Medulla oblongata (tissue), 1 donor: ENCODE measurements around the gene CRACDL.
"Not testable (repeated sequence)": the region's sequence is repeated elsewhere in the genome, so short reads cannot be mapped to it uniquely, and the experiment has no call there.

ENCODE experiments used
- DNase-seq: peaks from one replicate; pipeline ENCODE4 v3.0.0-alpha.2; 2015; ENCODE audit errors: extremely low spot score

The CRACDL gene

DNA sequence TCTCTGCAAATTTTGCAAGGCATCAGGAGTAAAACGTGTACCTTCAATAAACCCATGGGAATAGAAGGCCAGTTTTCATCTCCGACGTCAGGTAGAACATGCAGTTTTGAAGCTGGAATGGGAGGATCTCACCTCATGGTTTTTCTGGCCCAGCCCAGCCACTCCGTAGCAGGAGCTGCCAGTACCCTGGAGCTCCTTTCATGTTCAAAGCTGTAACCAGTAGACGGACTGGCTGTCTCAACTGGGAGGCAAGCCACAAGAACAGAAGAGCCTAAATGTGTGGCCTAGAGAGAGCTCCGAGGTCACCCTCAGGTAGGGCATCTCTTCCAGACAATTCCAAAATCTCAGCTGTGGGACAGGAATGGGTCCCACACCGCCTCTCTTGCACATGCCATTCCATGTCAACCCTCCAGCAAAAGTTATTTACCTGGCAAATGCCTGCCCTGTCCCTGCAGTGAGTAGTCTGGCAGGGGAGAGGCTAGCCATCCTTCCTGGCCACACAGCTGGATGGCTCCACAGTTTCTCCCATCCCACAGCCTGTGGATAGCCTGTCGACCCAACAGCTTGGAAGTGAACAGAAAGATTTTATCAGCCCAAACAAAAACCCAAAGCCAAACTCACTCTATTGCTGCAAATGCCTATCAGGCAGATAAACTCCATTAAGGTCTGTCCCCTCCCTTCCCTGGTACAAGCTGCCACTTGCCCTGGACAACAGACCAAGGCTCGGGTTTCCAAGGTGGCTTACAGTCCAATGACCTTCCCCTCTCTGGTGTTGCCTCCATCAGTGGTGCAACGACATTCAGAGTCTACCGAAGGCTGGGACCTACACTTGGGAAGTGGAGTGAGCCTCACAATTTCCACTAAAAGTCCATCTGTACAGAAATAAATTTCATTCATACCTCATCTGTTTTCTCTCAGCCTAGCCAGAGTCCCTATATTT, 27.8 kb downstream of the CRACDL start:
- no peak for DNase-seq

GRCh38 chr2:98907385-98907784, 28.6 kb downstream of the CRACDL start:
- no peak for DNase-seq

DNA sequence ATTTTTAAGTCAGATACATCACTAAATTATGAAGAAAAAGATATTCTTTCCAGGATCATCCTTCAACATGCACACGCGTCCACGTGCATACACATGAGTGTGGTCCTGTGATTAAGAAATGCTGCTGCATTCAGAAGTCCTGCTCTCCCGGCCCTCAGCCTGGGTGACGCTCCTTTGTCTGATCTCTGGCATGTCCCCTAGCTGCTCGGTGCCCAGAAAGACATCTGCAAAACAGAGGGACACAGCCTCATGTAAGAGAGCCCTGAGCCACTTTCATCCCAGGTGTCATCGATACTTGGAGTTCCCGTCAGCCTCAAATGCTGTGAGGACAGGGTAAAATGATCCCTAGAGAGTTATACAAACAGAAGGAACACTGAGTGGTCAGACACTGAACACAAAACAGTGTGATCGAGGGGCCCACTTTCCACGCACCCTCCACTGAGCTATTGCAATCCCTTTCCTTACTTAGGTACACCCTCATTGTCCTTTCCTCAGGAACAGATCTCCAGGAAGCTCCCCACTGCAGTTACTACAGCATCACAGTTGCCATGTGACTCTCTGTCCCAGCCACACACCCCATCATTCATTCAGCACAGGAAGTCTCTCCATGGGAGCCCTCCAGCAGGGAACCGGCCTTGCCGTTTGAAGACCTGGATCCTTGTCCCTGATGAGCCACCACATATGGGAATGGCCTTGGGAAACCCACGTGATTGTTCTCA, 32.1 kb downstream of the CRACDL start:
- DNase-seq, result no peak

DNA sequence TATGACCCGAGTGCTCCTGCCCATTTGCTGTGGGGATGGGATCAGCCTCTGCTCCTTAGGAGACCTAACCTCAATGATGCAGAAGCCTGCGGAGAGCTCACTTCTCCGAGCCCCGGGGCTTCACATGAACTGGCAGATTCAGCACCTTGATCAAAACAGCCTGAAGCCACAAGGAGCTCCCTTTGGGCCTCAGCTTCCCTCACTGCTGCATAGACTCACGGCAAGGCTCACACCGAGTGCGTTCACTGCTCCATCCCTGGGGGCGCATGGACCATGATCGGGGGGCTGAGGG, 33.0 kb downstream of the CRACDL start:
- no peak for DNase-seq

DNA sequence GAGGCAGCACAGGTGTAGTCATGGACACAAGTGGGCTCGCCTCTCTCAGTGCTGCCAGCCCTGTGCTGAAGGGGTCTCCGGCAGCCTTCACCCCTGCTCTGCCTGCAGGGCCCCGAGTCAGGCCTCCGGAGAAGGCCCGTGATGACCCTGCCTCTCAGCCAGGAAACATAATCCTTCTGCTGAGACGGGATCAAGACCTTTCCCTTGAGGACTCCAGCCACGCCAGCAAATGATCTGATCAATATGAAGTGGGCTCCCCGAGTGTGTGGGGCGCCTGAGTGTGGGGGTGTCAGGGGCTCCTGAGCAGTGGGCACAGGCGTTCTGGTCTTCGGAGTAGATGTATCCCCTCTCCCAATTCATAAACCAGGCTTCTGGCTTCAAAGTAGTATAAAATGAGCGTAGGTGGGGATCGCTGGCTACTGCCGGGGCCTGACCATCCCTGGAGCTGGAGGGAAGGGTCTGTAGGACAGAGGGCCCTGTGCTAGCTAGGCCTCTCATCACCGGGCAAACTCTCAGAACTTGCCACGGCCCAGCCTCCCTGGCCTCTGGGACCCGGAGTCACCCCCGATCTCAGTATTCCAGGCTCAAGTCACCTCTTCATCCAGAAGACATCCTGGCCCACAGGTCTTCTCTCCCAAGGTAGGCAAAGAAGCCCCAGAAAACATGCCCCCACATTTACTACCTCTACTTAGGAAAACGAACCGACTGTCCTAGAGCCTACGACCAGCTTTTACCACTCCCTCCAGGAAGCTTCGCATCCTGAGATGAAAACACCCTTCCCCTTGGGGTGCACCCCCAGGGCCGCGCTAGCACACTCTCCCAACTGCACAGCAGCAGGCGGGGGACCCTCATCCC, 33.6 kb downstream of the CRACDL start:
- DNase-seq, result no peak

- no peak for DNase-seq
These were observed 34.3 kb downstream of the CRACDL start for GRCh38 chr2:98901702-98902101.

DNA sequence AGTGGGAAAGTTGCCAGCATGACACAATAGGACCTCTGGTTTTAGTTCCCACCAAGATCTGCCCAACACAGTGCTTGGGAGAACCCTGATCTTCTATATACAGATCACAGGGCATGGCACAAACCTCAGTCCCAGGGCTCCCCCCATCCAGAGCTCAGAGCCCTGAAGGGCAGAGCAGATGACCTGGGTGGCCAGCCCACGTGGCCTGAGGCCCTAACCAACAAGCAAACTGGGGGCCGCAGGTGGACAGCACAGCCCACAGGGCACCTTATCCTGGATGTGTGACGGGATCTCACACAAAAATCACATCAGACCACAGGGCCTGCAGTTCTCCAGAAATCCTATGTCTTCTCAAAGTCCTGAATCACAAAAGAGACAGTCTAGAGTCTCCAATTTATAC, 34.7 kb downstream of the CRACDL start:
- DNase-seq, result no peak

- no peak for DNase-seq
These were observed 35.3 kb downstream of the CRACDL start for GRCh38 chr2:98900721-98901120.

- DNase-seq, result not testable (repeated sequence)
These were observed 36.3 kb downstream of the CRACDL start for GRCh38 chr2:98899703-98900078.

DNA sequence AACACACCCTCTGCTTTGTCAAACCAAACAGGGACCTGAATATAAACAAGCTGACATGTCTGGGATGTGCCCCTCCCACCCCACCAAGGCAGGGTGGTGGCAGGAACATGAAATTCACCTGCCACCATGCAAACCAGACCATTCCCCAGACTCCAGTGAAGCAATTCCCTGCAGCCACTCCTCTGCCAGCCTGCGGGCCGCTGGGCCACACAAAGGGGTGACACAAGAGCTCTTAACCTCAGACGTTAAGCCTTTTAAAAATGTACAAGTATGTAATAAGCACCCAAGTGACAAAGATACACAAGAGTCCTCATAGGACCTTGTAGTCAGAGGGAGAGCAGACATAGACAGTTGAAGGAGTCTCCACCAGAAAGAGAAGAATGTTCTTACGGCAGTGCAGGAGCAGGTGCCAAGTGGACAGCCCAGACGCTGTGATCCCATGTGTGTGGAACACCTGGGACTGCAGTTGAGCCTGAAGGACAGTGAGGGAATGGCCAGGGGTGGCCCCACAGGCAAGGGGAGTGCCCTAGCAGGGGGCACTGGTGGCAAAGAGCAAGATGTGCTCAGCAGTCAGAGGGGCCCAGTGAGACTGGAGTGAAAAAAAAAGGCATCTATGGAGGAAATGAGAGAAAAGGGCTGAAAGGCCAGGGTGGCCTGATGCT, 36.9 kb downstream of the CRACDL start:
- DNase-seq, result no peak

DNA sequence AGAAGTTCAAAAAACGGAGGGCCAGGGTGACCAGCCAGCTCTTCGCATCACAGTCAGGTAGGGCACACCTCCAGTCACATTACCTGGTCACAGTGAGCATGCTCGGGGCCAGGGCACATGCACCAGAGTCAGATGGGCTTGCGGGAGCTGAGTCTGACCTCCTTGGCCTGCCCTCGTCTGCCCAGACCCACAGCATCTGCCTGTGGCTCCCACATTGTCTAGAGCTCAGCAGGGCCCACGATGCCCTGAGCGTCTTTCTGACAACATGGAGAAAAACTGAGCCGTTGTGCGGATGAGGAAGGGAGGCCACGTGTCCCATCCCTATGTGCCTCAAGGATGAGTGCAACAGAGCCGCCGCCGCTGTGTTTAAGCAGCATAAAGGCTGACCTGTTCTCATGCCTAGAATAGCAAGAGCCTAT, 37.6 kb downstream of the CRACDL start:
- no peak for DNase-seq

GRCh38 chr2:98897746-98898145, 38.3 kb downstream of the CRACDL start:
- no peak for DNase-seq

- no peak for DNase-seq
These were observed 39.1 kb downstream of the CRACDL start for GRCh38 chr2:98896944-98897343.

DNA sequence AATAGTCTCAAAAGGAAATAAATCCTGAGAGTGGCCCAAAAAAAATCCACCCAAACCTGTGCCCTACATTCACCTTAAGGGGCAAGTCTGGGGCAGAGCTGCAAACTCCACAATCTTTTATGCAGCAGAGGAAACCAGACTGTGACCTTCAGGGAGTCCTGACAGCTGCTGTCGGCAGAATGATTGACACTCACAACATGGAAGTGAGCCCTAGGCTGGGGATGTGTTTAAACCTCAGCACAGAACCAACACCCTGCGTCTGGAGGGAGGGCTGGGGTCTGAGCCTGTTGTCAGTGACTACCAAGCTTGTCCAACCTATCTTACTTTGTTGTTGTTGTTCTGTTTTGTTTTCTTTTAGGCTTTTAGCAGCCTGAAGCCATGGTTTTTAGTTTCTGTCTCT, 39.6 kb downstream of the CRACDL start:
- DNase-seq, result no peak

DNA sequence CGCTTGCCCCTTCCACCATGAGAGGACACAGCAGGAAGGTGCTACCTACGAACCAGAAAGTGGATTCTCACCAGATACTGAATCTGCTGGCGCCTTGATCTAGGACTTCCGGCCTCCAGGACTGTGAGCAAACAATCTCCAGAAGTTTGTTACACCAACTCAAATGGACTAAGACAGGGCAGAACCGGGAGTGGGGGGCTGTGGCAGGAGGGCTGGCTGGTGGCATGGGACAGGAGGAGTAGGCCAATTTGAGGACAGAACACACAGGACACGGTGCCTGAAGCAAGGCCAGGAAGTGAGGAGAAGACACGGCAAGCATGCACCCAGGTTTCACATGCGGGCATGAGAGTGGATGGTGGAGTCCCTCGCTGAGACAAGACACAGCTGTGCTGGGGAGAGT, 40.1 kb downstream of the CRACDL start:
- DNase-seq, result no peak

DNA sequence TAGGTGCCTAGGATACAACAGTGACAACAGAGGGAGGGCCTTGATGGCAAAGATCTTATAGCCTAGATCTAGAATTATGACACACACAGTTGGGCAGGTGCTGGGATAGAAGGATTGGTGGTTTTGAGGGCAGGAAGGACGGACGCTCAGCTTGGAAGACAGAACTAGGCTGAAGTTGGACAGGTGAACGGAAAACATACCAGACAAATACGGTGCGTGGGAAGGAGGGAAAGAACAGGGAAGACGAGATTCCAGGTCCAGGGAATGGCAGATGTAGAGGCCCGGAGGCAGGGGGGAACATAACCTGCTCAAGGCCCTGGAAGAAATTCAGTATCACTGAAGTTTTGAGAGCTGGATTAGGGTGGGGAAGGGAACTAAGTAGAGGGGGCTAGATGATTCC, 40.8 kb downstream of the CRACDL start:
- no peak for DNase-seq

DNA sequence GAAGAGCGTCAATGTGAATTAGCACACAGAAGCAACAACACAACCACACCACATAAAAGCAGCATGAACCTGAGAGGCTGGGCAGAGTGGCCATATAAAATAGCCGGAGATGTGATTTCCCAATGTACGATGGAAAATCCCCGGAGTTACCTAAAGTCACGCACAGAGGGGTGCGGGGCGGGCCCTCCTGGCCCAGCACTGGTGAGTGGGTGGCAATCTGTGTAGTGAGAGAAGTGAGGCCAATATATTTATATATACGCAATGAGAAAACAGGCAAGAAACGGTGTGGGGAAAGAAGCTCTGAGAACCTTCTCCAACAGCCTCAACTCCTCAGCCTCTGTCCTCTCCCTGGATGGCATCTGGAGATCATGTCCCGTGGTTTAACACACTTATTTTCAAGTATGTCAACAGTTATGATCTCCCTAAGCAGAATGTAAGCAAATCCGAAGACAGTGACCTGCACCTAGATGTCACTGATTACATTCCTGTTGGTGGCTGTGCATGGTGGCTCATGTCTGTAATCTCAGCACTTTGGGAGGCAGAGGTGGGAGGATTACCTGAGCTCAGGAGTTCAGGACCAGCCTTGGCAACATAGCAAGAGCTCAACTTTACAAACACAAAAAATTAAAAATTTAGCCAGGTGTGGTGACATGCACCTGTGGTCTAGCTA, 41.6 kb downstream of the CRACDL start:
- DNase-seq, result no peak

GRCh38 chr2:98893911-98894321, 42.1 kb downstream of the CRACDL start:
- DNase-seq, result no peak

DNA sequence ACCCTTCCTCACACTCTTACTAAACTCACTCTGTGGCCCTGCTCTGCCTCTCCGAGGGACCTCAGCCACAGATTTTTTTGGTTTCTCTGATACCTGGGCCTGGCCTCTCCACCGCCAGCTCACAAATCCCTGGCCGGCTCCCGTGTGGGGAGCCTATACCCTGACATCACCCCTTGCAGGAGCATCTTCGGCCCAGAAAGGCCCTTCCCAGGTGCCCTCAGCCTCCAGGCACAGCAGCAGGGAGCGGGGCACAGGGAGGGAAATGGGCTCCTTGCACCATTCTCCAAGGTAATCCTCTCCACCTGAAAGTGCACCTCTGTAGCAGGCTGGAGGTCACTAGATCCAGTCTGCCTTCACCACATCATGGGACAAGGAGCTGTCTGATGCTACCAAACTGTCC, 43.2 kb downstream of the CRACDL start:
- no peak for DNase-seq

DNA sequence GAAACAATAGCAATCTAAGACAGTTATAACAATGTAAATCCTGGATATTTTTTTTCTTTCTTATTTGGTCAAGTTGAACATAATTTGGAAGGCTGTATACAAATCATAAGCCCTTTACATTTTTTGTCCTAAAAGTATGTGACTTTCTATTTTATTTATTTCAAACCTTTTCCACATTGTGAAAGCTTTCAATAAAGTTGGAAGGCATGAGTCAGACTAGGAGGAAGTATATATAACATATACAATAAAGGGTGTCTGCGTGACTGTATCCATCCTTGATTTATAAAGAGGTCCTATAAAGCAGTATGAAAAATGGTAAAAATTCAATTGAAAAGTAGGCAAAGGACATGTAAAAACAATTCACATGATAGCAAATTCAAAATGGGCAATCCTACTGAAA, 44.4 kb downstream of the CRACDL start:
- DNase-seq, result no peak

DNA sequence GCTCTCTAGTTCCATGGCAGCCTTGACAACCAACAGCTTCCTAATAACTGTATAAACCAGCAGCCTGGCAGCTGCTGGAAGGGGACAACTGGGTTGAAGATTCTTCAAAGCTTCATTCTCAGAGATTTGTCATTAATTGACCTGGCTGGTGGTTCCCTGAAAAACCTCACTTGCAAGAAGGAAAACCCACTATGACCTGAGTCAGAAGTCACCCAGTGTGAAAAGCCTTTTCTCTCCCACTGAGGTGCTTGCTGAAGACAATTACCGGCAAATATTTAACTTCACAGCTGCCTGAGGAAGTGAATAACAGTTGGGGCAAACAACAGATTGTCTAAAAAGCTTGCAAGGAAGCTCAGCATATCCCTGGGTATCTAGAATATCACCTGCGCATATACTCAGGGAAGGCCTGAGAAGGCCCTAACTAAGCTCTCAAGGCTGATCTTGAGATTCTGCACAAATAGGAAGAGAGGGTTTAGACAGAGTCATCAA, 49.9 kb downstream of the CRACDL start:
- DNase-seq, result no peak
